Urinary bladder (tissue), 4 donors: Measurements from ENCODE around the gene ZNF277. TPM values are rescaled to one million over a fixed set of nuclear protein-coding genes. Genes with fewer than 3 reads are reported as not detected.

Experiments used
- DNase-seq: peaks from one replicate; pipeline ENCODE4 v3.0.0-alpha.2; 2015; ENCODE audit errors: extremely low spot score
- H3K27ac ChIP-seq: one replicate; pipeline ENCODE4 v1.5.1; 2013; ENCODE audit warnings: low read depth, mild to moderate bottlenecking, moderate library complexity
- H3K36me3 ChIP-seq: one replicate; pipeline ENCODE4 v1.6.1; 2013; ENCODE audit warnings: mild to moderate bottlenecking, moderate library complexity; ENCODE audit not compliant: insufficient read depth
- H3K4me1 ChIP-seq: one replicate; pipeline ENCODE4 v1.6.1; 2013; ENCODE audit warnings: mild to moderate bottlenecking, moderate library complexity; ENCODE audit not compliant: insufficient read depth
- H3K4me3 ChIP-seq: one replicate; pipeline ENCODE4 v1.5.1; 2013; ENCODE audit warnings: low read depth, low read length
- WGBS: extraction: QIAGEN DNeasy Blood & Tissue Kit; methylation state at CpG from one replicate; pipeline ENCODE4 v1.1.7; 2013; 5-methylcytosine and 5-hydroxymethylcytosine counted together
- polyA plus RNA-seq: library from polyadenylated mRNA; stranded (reverse); fragments of 200-250 nt; gene quantifications from one replicate; pipeline ENCODE4 v1.2.3, GENCODE V29; 2013
- total RNA-seq: library from RNA; depleted of rRNA; stranded (reverse); fragments of >200 nt; gene quantifications from one replicate; pipeline ENCODE4 v1.2.3, GENCODE V29; 2014
- donor health status: healthy with polysubstance abuse.
- donor health status: healthy.

The ZNF277 gene
- total and polyA plus RNA-seq, 2 donors: 18.6 to 53.1 TPM

- 1% methylated on average over 14 of the region's 14 CpGs for WGBS
- Histone ChIP-seq H3K36me3 (no peaks in the 10 kb centered on the region), H3K27ac (peak overlapping the region; percentile 64), H3K4me1 (no peaks in the 10 kb centered on the region), H3K4me3 (peak overlapping the region; percentile 81)
- DNase-seq: no peak
Measured at GRCh38 chr7:112206991-112207592, 597 bp downstream of the ZNF277 start.

GRCh38 chr7:112207765-112208164, 1.3 kb downstream of the ZNF277 start:
- Histone ChIP-seq H3K27ac (no peak overlapping the region), H3K4me3 (no peak overlapping the region), H3K36me3 (no peaks in the 10 kb centered on the region), H3K4me1 (no peaks in the 10 kb centered on the region)
- 94% methylated on average over 6 of the region's 6 CpGs for WGBS
- DNase-seq: no peak

GRCh38 chr7:112211348-112211907, 4.9 kb downstream of the ZNF277 start:
- DNase-seq: no peak
- H3K4me1 ChIP-seq: no peaks in the 10 kb centered on the region
- no peaks in the 10 kb centered on the region for H3K36me3 ChIP-seq
- WGBS: 37% methylated on average over 1 of the region's 1 CpG
- H3K27ac ChIP-seq: no peak overlapping the region
- no peak overlapping the region for H3K4me3 ChIP-seq

- H3K4me1 ChIP-seq: no peaks in the 10 kb centered on the region
- no peak overlapping the region for H3K27ac ChIP-seq
- DNase-seq: no peak
- no peak overlapping the region for H3K4me3 ChIP-seq
- WGBS: 97% methylated on average over 2 of the region's 2 CpGs
- H3K36me3 ChIP-seq: no peaks in the 10 kb centered on the region
Measured at GRCh38 chr7:112212571-112212970, 6.1 kb downstream of the ZNF277 start.

- Histone ChIP-seq H3K36me3 (no peaks in the 10 kb centered on the region), H3K4me1 (no peaks in the 10 kb centered on the region), H3K4me3 (no peak overlapping the region), H3K27ac (no peak overlapping the region)
- no peak for DNase-seq
- WGBS: 88% methylated on average over 1 of the region's 1 CpG
Measured at GRCh38 chr7:112213735-112214134, 7.2 kb downstream of the ZNF277 start.

- H3K36me3 ChIP-seq: no peaks in the 10 kb centered on the region
- no peak overlapping the region for H3K4me3 ChIP-seq
- H3K27ac ChIP-seq: no peak overlapping the region
- DNase-seq: no peak
- no peaks in the 10 kb centered on the region for H3K4me1 ChIP-seq
Measured at GRCh38 chr7:112214268-112214667, 7.8 kb downstream of the ZNF277 start.

GRCh38 chr7:112214883-112215282, 8.4 kb downstream of the ZNF277 start:
- WGBS: 89% methylated on average over 2 of the region's 2 CpGs

GRCh38 chr7:112215787-112216186, 9.3 kb downstream of the ZNF277 start:
- DNase-seq: no peak
- H3K36me3 ChIP-seq: no peaks in the 10 kb centered on the region
- H3K4me1 ChIP-seq: no peaks in the 10 kb centered on the region
- H3K27ac ChIP-seq: no peak overlapping the region
- 78% methylated on average over 4 of the region's 4 CpGs for WGBS
- H3K4me3 ChIP-seq: no peak overlapping the region

More at GRCh38 chr7:112214883-112215282, 8.4 kb downstream of the ZNF277 start:
- no peaks in the 10 kb centered on the region for H3K4me1 ChIP-seq
- DNase-seq: no peak
- no peak overlapping the region for H3K4me3 ChIP-seq
- no peak overlapping the region for H3K27ac ChIP-seq
- no peaks in the 10 kb centered on the region for H3K36me3 ChIP-seq

- no peak for DNase-seq
- Histone ChIP-seq H3K4me1 (no peaks in the 10 kb centered on the region), H3K27ac (no peak overlapping the region), H3K4me3 (no peak overlapping the region), H3K36me3 (no peaks in the 10 kb centered on the region)
- 93% methylated on average over 20 of the region's 20 CpGs for WGBS
Measured at GRCh38 chr7:112220877-112221434, 14.5 kb downstream of the ZNF277 start.

- H3K4me3 ChIP-seq: no peak overlapping the region
- H3K27ac ChIP-seq: no peak overlapping the region
- H3K4me1 ChIP-seq: no peaks in the 10 kb centered on the region
- no peaks in the 10 kb centered on the region for H3K36me3 ChIP-seq
- WGBS: 86% methylated on average over 3 of the region's 3 CpGs
- DNase-seq: no peak
Measured at GRCh38 chr7:112223310-112223709, 16.8 kb downstream of the ZNF277 start.

- DNase-seq: no peak
- Histone ChIP-seq H3K4me3 (no peak overlapping the region), H3K36me3 (no peaks in the 10 kb centered on the region), H3K27ac (no peak overlapping the region), H3K4me1 (no peaks in the 10 kb centered on the region)
- 87% methylated on average over 2 of the region's 2 CpGs for WGBS
Measured at GRCh38 chr7:112224186-112224585, 17.7 kb downstream of the ZNF277 start.

- no peaks in the 10 kb centered on the region for H3K36me3 ChIP-seq
- H3K4me1 ChIP-seq: no peaks in the 10 kb centered on the region
- H3K4me3 ChIP-seq: no peak overlapping the region
Measured at GRCh38 chr7:112225006-112225405, 18.5 kb downstream of the ZNF277 start.

GRCh38 chr7:112226701-112227276, 20.3 kb downstream of the ZNF277 start:
- H3K4me3 ChIP-seq: no peak overlapping the region
- no peak for DNase-seq
- no peak overlapping the region for H3K27ac ChIP-seq
- no peaks in the 10 kb centered on the region for H3K36me3 ChIP-seq
- 97% methylated on average over 4 of the region's 4 CpGs for WGBS
- H3K4me1 ChIP-seq: no peaks in the 10 kb centered on the region

More at GRCh38 chr7:112225006-112225405, 18.5 kb downstream of the ZNF277 start:
- no peak for DNase-seq
- no peak overlapping the region for H3K27ac ChIP-seq

GRCh38 chr7:112228632-112229031, 22.1 kb downstream of the ZNF277 start:
- H3K36me3 ChIP-seq: no peaks in the 10 kb centered on the region
- no peaks in the 10 kb centered on the region for H3K4me1 ChIP-seq
- no peak overlapping the region for H3K4me3 ChIP-seq
- no peak overlapping the region for H3K27ac ChIP-seq
- DNase-seq: no peak
- WGBS: 92% methylated on average over 2 of the region's 2 CpGs
